Neural progenitor cell (in vitro differentiated cells): ENCODE measurements around the gene ENPP1.

Experiments
- CTCF ChIP-seq: fragments of 200-600 bp; sonication (generic); IDR thresholded peaks from 2 replicates; pipeline ENCODE4 v1.5.1; 2017; ENCODE audit warnings: antibody characterized with exemption, mild to moderate bottlenecking
- EZH2 ChIP-seq: fragments of 200-600 bp; sonication (generic); IDR thresholded peaks from 2 replicates; pipeline ENCODE4 v1.6.1; 2017; ENCODE audit warnings: antibody characterized with exemption, mild to moderate bottlenecking, moderate library complexity
- EZH2phosphoT487 ChIP-seq: fragments of 200-600 bp; sonication (generic); IDR thresholded peaks from 2 replicates; pipeline ENCODE4 v1.6.1; 2017; ENCODE audit warnings: antibody characterized with exemption

DNA sequence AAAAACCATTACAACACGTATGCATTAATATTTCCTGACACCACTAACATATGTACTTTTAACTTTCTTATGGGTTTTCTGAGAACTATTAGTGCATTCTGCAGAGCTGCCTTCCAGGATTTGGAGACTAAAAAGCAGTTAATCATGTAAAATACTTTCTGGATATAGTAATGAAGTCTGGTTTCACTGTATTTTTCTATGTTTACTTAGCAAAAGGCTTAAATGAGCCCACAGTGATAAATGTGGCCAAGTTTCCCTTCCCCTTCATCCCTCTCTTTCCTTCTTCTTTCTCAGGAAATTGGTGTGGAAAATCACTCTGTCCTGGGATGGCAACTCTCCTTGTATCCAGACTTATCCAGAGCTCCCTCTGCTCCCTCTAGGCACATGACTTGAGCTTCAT lies 29.7 kb upstream of the ENPP1 start:
- TF ChIP-seq CTCF: no peak
- TF ChIP-seq EZH2: no peak
- no peak for TF ChIP-seq EZH2phosphoT487
